HG03280 (cell line): ENCODE results near the gene LRFN4.
"Not testable (repeated sequence)": the region's sequence is repeated elsewhere in the genome, so short reads cannot be mapped to it uniquely, and the experiment has no call there.

Experiments
- ATAC-seq: cut with Tn5 transposase; IDR thresholded peaks from one replicate; pipeline ENCODE4 v1.9.1; 2021; ENCODE audit warnings: mild to moderate bottlenecking, moderate library complexity; ENCODE audit not compliant: unreplicated experiment

LRFN4 gene

GRCh38 chr11:66856496-66857233 lies at the start of gene LRFN4:
LRFN4 (plus strand) TSS chr11:66857064; CDS start chr11:66857745, 681 bp downstream.
- peak; percentile 36 for ATAC-seq

- ATAC-seq = no peak
These were observed 47.3 kb upstream of the LRFN4 start for GRCh38 chr11:66809592-66809991.

GRCh38 chr11:66810576-66811185 lies 46.2 kb upstream of the LRFN4 start:
- ATAC-seq = no peak

GRCh38 chr11:66814678-66815077 lies 42.2 kb upstream of the LRFN4 start:
- ATAC-seq = no peak

- no peak for ATAC-seq
These were observed 41.2 kb upstream of the LRFN4 start for GRCh38 chr11:66815646-66816045.

GRCh38 chr11:66818231-66818955 lies 38.5 kb upstream of the LRFN4 start:
- ATAC-seq = no peak

- ATAC-seq = no peak
These were observed 36.5 kb upstream of the LRFN4 start for GRCh38 chr11:66820381-66820780.

GRCh38 chr11:66820901-66821300 lies 36.0 kb upstream of the LRFN4 start:
- ATAC-seq = no peak

- ATAC-seq = no peak
These were observed 33.2 kb upstream of the LRFN4 start for GRCh38 chr11:66823700-66824099.

GRCh38 chr11:66824573-66824972 lies 32.3 kb upstream of the LRFN4 start:
- ATAC-seq = not testable (repeated sequence)

- no peak for ATAC-seq
These were observed 22.4 kb upstream of the LRFN4 start for GRCh38 chr11:66834539-66834845.

GRCh38 chr11:66834943-66835342 lies 21.9 kb upstream of the LRFN4 start:
- ATAC-seq = no peak

- ATAC-seq = no peak
These were observed 21.0 kb upstream of the LRFN4 start for GRCh38 chr11:66835768-66836405.

- no peak for ATAC-seq
These were observed 16.4 kb upstream of the LRFN4 start for GRCh38 chr11:66840317-66841091.

GRCh38 chr11:66841861-66842260 lies 15.0 kb upstream of the LRFN4 start:
- no peak for ATAC-seq

GRCh38 chr11:66842501-66842895 lies 14.4 kb upstream of the LRFN4 start:
- no peak for ATAC-seq

GRCh38 chr11:66842896-66843775 lies 13.7 kb upstream of the LRFN4 start, which contains the start of gene RCE1:
RCE1 (plus strand) TSS chr11:66843441; CDS start chr11:66843456, 15 bp downstream.
- peak; percentile 88 for ATAC-seq

- no peak for ATAC-seq
These were observed 12.9 kb upstream of the LRFN4 start for GRCh38 chr11:66843776-66844495.

GRCh38 chr11:66844496-66845142 lies 12.2 kb upstream of the LRFN4 start:
- ATAC-seq = no peak
